RPMI7951 (cell line): Measurements from ENCODE around the gene NADK2. TPM values are rescaled to one million over a fixed set of nuclear protein-coding genes. Genes with fewer than 3 reads are reported as not detected.
A peak's percentile ranks its signal among the peaks of the same experiment; 100 is the strongest.
"Not testable (repeated sequence)": the region's sequence is repeated elsewhere in the genome, so short reads cannot be mapped to it uniquely, and the experiment has no call there.

Source experiments
- DNase-seq: peaks from one replicate; pipeline ENCODE4 v3.0.0-alpha.2; 2012; ENCODE audit warnings: low read depth
- total RNA-seq: library from RNA; depleted of rRNA; stranded (reverse); fragments of >200 nt; shearing (Covaris generic); gene quantifications from 2 replicates; pipeline ENCODE4 v1.2.3, GENCODE V29; 2014; rRNA removed

The NADK2 gene, protein sequence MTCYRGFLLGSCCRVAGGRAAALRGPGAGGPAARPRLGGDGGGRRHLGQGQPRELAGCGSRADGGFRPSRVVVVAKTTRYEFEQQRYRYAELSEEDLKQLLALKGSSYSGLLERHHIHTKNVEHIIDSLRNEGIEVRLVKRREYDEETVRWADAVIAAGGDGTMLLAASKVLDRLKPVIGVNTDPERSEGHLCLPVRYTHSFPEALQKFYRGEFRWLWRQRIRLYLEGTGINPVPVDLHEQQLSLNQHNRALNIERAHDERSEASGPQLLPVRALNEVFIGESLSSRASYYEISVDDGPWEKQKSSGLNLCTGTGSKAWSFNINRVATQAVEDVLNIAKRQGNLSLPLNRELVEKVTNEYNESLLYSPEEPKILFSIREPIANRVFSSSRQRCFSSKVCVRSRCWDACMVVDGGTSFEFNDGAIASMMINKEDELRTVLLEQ
- total RNA-seq, result 29.2 and 34.2 TPM in 2 replicates

DNA sequence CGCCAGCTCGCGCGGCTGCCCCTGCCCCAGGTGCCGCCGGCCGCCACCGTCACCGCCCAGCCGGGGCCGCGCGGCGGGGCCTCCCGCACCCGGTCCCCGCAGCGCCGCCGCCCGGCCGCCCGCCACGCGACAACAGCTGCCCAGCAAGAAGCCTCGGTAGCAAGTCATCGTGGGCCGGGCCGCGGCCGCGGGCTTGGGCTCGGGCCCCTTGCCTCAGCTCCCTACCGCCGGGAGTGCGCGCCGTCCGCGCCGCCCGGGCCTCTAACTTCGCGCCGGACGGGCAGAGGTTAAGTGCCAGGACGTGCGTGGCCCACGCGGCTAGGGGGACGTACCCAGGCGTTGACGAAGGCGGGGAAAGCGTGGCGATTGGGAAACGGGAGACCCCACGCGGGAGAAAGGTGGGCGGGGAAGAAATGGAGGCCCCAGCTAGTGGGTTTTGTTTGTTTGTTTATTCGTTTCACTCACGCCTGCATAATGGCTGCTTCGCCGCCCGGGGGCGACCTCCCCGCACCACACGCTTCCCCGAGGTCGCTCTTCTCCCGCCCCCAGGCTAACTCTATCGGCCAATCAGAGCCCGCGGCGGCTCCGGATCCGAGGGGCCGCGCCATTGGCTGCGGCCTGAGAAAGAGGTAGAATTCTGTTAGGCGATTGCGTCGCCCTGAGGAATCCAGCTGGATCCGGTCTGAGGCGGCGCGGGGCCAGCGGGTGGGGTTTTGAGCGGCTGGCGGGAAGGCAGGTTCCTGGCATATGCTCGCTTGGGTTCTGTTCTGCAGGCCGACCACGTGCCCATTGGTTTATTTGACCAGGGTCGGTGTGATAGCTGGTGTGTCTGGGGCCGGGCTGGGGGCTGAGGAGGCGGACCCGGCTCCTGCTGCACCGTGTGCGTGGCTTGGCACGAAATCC, at the start of gene NADK2:
TSS of gene NADK2 (minus strand) at position 295 of the 903 bp plus-strand sequence. CDS start at position 168, 127 bp downstream.
- DNase-seq, result peak; percentile 94

DNA sequence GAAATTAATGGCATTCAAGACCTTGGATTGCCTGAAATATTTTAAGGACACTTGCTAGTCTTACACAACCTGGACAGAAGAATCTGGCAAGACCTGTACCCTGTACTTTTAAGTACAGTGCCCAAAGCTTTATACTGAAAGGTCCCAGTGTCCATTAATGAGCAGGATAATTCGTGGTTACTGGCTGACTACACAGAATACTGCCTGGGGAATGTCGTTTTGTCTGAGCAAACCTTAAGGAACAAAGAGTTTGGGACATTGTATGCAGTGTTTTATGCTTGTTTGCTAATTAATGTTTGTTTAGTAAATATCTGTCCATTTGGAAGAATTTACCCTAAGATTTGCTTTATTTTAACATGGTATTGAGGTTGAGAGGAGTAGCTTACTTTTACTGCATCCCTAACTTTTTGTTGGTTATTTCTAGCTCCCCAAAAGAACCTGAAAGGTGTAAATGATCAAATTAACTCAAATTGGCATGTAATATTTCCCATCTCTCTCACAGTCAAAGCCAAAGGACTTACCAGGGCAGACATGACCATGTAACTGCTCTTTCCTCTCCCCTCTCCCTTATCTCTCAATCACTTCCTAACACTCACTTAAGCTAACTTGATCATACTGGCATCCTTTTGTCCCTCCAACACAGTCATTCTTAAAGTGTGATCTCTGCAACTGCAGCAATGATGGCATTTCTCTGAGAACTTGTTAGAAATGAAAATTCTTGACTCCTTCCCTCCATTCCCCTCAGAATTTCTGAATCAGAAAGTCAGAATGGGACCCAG, 44.3 kb upstream of the NADK2 start:
- DNase-seq, result no peak

DNA sequence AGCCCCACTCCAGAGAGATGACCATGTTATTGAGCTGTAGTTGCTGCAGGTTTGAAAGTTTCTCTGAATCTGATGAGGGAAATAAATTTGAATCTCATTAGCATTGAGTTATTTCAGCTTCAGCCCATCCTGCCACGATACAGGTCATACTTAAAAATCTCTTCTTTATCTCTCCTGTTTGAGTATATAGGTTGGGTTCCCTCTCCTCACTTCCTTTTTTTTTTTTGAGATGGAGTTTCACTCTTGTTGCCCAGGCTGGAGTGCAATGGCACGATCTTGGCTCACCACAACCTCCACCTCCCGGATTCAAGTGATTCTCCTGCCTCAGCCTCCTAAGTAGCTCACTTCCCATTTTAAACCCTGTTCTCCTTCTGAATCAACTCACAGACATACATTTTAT, 42.0 kb upstream of the NADK2 start:
- DNase-seq, result not testable (repeated sequence)

DNA sequence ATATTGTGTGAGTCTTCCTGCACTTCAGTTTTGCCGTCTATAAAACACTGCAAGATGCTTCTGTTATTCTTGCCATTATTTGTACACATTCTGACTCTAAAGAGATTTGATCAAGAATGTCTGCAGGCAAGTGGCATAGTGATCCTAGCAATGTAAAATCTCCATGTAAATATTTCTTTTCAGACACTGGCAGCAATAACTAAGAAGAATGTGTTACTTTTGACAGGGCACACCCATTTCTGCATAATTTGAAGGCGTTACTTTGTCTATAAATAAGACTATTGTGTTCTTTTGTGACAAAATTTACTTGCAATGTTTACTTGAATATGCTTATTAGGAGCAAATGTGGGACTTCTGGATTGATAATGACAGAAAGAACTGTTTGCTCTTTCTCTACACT, 39.9 kb upstream of the NADK2 start:
- no peak for DNase-seq

DNA sequence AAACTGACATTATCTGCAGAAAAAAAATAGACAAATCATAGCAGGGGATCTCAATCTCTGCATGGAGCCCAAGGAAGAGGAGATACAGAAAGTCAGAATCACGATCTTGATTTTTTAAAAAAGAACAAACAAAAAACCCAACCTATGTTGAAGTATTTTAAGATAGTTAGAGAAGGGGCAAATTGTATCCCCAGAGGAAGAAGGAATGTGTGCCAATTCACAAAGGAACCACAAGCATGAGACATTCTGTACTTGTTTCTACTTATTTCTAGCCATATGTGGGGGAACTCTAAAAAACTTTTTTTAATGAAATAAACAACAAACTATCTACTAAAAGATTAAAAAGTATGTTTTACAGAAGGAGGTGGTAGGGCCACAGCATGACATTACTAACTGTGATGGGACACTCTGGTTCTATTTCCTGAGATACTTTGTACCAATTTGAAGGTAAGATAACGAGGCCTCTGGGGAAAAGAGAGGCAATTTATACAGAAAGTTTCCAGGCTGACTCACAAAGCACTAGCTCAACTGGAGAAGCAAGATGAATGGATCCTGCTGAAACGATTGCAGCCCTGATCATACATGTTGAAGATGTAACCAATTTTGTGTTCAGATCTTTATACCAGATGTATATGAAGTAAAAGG, 37.5 kb upstream of the NADK2 start:
- DNase-seq, result peak; percentile 50

DNA sequence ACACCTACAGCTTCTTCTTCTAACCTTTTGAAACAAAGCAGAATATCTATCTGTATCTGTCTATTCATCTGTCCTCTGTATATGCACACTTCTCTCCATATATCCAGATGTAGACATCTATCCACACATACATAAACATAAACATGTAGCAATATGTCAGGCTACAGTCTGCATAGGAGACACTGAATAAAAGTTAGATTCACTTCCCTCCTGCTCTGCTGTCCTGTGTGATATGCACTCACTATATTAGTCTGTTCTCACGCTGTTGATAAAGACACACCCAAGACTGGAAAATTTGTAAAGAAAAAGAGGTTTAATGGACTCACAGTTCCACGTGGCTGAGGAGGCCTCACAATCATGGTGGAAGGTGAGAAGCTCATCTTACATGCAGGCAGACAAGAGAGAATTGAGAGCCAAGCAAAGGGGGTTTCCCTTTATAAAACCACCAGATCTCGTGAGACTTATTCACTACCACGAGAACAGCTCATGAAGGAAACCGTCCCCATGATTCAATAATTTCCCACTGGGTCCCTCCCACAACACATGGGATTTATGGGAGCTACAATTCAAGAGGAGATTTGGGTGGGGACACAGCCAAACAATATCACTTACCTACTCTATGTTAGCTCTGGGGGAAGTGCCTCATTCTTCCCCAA, 35.9 kb upstream of the NADK2 start:
- DNase-seq, result no peak

DNA sequence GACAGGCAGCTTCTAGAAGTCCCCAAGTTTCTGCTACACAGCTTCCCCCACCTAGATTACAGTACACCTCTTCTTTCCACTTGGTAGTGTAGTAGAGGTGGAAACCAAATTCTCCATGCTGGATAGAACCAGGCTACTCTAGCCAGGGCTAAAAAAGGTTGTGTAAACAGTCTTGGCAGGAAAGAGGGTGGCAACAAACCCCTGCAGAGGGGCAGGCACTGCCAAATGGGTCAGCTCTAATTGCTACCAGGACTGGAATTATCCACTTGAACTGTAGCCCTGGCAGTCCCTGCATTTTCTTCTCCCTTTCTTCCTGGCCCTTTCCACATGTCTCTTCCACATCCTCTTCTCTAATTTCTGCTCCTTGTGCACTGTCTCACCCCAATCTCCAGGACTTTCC, 35.1 kb upstream of the NADK2 start:
- no peak for DNase-seq

DNA sequence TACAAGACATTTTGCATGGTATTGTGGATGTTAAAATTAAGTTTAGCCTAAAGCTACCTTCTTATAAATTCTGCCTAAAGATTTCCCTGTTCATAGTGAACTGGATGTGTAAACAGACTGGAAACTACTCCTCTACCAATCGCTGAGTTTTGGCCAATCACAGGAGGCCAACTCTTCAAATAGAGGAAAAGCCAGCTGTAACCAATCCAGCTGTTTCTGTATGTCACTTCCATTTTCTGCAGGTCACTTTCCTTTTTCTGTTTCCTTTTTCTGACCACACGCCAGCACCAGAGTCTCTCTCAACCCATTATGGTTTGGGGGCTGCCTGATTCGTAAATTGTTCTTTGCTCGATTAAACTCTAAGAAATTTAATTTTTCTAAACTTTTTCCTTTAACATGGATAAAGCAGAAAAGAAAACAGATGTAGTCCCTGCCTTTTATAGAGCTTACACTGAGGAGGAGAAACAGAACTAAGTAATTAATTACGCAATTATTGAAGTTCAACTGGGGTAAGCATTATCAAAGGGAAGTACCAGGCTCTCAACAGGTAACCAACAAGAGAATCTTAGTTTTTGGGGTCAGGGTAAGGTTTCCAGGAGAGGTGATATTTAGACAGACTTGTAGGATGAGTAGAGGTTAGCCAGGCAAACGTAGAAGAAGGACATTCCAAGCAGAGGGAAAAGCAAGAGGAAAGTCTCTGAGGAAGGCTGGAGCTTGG, 32.2 kb upstream of the NADK2 start:
- DNase-seq, result no peak

DNA sequence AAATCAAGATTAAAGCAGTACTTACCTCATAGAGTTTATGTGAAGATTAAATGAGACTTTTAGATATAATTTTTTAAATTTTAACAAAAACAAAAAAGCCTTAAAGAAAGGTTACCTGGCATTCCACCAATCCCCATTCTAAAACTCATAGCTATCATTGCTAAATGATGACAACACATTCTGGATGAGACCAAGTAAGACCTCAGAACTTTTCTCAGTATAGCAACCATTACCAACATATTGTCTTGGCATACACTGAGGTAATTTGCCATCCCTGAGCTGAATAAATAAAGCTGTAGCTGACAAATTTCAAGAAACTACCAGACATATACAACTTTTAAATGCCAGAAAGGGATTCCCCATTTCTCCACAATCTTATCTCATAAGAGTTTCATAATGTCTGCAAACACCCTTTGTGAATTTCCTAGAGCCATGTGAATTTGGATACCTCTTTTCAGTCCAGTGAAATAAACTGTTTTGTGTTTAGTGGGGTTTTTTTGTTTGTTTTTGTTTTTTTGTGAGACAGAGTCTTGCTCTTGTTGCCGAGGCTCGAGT, 30.5 kb upstream of the NADK2 start:
- no peak for DNase-seq

DNA sequence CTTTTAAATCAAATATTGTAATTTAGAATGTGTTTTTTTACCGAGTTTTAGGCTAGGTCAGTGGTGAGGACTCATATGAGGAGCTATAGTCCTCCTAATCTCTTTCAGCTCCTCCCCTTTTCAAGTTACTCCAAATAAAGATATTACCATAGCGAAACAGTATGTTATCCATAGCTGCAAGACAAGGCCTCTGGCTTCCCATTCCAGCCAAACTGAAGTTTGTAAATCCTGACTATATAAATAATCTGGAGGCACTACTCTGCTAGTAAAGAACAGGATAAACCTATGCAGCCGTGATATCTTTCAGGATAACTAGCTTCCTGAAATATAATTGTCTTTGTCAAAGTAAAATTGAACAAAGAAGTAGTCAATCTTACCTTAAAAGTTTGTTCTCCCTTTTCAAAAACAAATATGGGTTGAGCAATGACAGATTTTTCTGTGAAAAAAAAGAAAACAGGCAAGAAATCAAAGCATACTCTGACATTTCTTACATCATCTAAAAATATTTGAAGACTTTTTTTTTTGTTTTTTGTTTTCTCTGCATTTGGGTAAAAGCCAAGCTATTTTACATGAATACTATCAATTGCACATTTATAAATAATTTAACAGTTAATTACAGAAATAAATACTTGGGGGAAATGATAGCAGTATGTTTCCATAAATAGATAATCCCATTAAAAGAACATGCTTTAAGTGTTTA, 29.3 kb upstream of the NADK2 start:
- no peak for DNase-seq

DNA sequence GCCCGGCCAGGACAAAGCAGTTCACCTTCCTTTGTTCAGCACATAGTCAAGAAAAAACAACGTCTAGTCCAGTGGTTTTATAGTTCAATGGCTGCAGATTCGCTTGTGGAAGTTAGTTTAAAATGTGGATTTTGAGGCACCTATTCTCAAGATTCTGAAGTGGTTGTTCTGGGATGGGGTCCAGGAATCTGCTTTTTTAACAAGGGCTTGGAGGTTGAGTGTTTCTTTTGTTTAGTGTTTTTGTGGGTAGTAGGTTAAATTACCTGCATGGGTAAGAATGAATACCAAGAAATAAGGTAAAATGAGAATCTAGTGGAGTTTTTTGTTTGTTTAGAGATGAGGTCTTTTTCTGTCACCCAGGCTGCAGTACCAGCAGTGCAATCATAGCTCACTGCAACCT, 28.4 kb upstream of the NADK2 start:
- DNase-seq, result no peak

DNA sequence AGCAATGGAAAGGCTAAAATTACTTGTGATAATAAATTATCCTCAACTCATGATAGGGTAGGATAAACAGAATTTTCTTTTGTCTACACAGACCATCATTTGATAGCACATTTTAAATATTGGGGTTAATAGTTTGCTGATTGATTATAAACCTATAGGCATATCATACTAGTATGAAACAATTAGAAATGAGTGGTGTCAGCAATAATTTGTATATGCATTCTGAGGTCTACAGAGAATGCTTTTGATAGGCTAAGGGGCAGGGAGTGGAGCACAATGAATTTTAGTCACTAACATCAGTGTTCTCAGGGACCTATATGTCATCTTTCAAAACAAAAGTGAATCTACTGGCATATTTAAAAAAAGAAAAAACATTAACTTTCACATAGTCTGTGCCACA, 27.8 kb upstream of the NADK2 start:
- DNase-seq, result no peak

DNA sequence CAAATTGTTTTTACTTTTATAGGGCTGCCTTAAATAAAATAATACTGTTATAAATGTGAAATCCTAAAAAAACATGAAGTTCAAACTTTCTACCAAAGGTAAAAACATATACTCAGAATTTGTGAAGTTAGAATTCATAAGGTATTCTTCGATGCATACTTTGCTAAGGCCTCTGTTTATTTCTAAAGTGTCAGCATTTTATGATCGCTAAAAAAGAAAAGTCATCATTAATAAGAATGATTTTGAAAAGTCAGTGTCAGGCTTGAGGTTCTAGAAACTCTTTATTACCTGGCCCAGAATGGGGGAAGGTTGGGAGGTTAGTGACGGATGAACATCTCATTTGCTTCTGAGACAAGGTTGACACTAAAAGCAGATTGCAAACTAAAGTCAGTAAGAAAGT, 26.2 kb upstream of the NADK2 start:
- no peak for DNase-seq

DNA sequence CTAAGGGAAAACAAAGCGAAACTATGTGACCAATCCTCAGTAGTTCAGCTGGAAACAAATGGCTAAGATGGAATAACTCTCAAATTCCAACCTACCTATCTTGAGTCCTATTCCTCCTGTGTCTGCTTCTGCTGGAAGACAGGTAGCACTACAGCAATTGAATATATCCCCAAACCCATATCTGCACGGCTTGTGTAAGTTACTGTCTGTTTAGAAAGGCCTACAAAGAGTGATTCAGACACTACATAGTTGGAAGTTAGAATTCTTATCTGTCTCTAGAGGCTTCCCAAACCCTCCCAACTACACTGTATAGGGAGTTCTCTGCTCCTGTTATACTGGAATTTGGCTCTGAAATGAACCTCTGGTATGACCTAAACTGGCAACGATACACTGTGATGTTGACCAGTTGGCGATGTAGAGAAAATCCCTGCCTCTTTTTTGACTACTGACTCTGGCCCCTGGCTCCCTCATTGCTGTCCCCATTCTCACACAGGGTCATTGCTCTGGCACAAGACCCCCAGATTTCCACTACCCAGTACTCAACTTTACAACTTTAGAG, 22.6 kb upstream of the NADK2 start:
- DNase-seq, result peak; percentile 15

DNA sequence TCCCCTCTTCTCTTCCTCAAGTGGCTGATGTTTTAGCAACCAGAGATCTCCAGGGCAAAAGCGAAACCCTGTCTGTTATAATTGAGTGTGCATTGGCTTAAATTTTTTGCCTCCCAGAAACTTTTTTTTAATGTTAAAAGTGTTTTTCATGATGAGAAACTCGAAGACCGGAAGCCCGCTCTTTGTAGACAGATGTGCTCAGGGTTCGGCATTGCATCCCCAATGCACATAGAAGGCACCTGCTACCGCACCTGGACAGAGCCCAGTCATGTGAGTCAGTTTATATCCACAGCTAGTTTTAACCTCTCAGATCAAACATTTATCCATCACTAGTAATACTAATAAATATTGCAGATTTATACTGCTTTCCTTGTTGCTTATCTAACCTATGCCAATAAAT, 19.5 kb upstream of the NADK2 start:
- DNase-seq, result no peak

DNA sequence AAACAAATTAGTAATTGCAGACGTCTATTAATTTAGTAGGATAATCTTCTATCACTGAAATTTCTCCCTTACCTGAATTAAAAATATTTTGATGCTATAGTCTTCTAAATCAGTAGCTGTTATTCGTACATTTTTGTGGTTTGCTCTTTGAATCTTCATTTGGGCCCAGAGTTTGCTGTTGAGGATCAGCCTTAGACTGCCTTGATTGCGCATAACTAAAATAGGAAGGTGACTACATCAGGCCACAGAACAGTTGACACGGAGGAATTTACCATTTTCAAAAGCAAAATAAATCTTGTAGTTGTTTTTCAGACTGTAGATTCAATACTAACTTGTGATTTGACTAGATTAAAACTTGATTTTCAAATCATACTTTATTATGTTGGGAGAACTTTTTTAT, 11.8 kb upstream of the NADK2 start:
- no peak for DNase-seq

DNA sequence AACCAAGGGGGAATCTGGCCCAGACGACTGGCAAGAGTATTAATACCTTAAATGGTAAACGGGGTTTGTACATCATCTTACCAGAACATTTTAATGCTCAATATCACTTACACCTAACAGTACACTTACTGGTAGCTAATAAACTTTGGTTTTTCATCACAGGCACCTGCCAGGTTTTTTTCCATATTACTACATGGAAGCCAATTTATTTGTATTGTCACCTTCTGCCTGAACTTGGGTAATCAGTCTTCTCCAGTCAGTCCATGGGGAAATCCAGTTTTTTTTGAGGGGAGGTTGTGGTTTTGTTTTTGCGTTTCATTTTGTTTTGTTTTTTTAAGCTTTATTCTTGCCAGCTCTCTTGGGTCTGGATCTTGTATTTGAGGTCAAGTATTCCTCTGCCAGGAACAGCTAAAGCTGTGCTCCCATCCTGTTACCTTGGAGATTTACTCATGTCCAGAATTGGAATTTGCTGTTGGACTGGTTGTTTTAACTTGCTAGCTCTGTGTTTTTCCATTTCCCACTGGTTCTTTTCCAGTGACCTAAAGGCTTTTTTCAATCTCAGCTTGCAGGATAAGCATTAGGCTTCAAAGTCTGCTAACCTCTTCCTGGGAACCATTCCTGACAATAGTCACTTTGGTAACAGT, 11.1 kb upstream of the NADK2 start:
- DNase-seq, result peak; percentile 74

DNA sequence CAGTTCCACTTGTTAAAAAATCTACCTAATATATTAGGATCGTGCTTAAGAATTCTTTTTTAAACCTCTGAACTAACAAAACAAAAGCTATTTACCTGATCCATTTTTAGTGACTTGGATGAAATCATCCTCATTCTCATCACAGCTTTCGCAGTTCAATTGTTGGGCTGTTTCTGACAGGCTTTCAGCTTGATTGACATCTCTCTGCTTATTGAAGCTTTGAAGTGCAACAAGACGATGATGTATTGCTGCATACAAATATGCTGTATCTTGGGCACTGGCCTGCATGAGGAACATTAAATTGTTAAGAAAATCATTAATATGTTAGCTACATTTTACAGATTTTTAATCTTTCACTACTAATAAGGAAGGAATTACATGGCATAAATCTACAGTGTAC, 9.5 kb upstream of the NADK2 start:
- no peak for DNase-seq
